Keratinocyte (primary cell): ENCODE results near the gene COMT. TPM values are rescaled to one million over a fixed set of nuclear protein-coding genes. Genes with fewer than 3 reads are reported as not detected.

Experiments used
- DNase-seq: peaks from one replicate; pipeline ENCODE4 v3.0.0-alpha.2; 2011; ENCODE audit warnings: low read depth, missing footprints, low spot score
- FAIRE-seq: peaks from 2 replicates; lab custom pipeline; 2011; peaks lifted over from hg19 to GRCh38; lab: Jason Lieb, UNC
- H2AFZ ChIP-seq: 2 replicates; pipeline ENCODE4 v1.6.0; 2012; ENCODE audit warnings: low read length, control low read depth, inconsistent platforms; ENCODE audit not compliant: control insufficient read depth
- H3K27ac ChIP-seq: 2 replicates; pipeline ENCODE4 v1.5.1; 2011; ENCODE audit warnings: low read length; ENCODE audit not compliant: control insufficient read depth, insufficient read depth
- H3K27me3 ChIP-seq: 3 replicates; pipeline ENCODE4 v1.6.0; 2011; ENCODE audit warnings: low read length; ENCODE audit not compliant: control insufficient read depth, insufficient read depth; ENCODE audit errors: extremely low read depth
- H3K36me3 ChIP-seq, 2 experiments: 2 replicates in 1 of 2; 3 replicates in 1 of 2; pipeline ENCODE4 v1.5.1; 2011; ENCODE audit warnings: low read length in 2 of 2, mild to moderate bottlenecking in 1 of 2; ENCODE audit not compliant: control insufficient read depth in 2 of 2, insufficient read depth in 2 of 2; ENCODE audit errors: extremely low read depth in 1 of 2
- H3K4me1 ChIP-seq: 3 replicates; pipeline ENCODE4 v1.5.1; 2011; ENCODE audit warnings: low read length; ENCODE audit not compliant: control insufficient read depth, insufficient read depth; ENCODE audit errors: extremely low read depth
- H3K4me2 ChIP-seq: 3 replicates; pipeline ENCODE4 v1.6.0; 2011; ENCODE audit warnings: low read depth, low read length; ENCODE audit not compliant: control insufficient read depth, insufficient read depth; ENCODE audit errors: extremely low read depth
- H3K4me3 ChIP-seq, 3 experiments: fragments of 200-600 bp in 1 of 3; sonication (generic) in 1 of 3; 2 replicates in 2 of 3; 3 replicates in 1 of 3; pipeline ENCODE4 v1.5.1; 2011 to 2016; ENCODE audit warnings: low read length in 3 of 3, mild to moderate bottlenecking in 3 of 3, control low read depth in 2 of 3, inconsistent platforms in 1 of 3, low read depth in 1 of 3, mixed read lengths in 1 of 3, mixed run types in 1 of 3, moderate library complexity in 1 of 3; ENCODE audit not compliant: control insufficient read depth in 2 of 3, insufficient read depth in 2 of 3; ENCODE audit errors: extremely low read depth in 1 of 3
- H3K79me2 ChIP-seq: 2 replicates; pipeline ENCODE4 v1.6.0; 2012; ENCODE audit warnings: low read length; ENCODE audit not compliant: control insufficient read depth, insufficient read depth
- H3K9ac ChIP-seq: 3 replicates; pipeline ENCODE4 v1.6.0; 2011; ENCODE audit warnings: low read length; ENCODE audit not compliant: control insufficient read depth, insufficient read depth; ENCODE audit errors: extremely low read depth
- H3K9me1 ChIP-seq: 3 replicates; pipeline ENCODE4 v1.6.0; 2011; ENCODE audit warnings: low read length; ENCODE audit not compliant: control insufficient read depth, insufficient read depth; ENCODE audit errors: extremely low read depth
- H3K9me3 ChIP-seq: 2 replicates; pipeline ENCODE4 v1.5.1; 2012; ENCODE audit warnings: low read depth, low read length; ENCODE audit not compliant: control insufficient read depth
- H4K20me1 ChIP-seq: 3 replicates; pipeline ENCODE4 v1.6.0; 2011; ENCODE audit warnings: low read length; ENCODE audit not compliant: control insufficient read depth, insufficient read depth; ENCODE audit errors: extremely low read depth
- EZH2 ChIP-seq: IDR thresholded peaks from one replicate; pipeline ENCODE4 v1.6.1; 2012; ENCODE audit warnings: inconsistent platforms, mild to moderate bottlenecking, low read length, moderate library complexity
- dilution Hi-C: fragments of 300-500 bp; cut with MboI; formaldehyde crosslinking; loops from one replicate; pipeline ENCODE4 v1.7.0; 2020; ENCODE audit warnings: low sequenced_read_pairs; ENCODE audit not compliant: extremely low pct_ligation_motif_present
- polyA plus RNA-seq, 5 experiments: library from polyadenylated mRNA; depleted of rRNA in 3 of 5; stranded (reverse) in 3 of 5; stranded (forward) in 1 of 5; unstranded in 1 of 5; fragments of >200 nt; gene quantifications; 1 replicate in 1 of 5; 2 replicates in 3 of 5; 3 replicates in 1 of 5; pipeline versions ENCODE4 v1.2.1 to v1.2.3, GENCODE V29; 2011 to 2012; ENCODE audit warnings: missing spikeins in 2 of 5, low read depth in 1 of 5, low replicate concordance in 1 of 5
- TF ChIP-seq, protein P1 (sequence below), 3 experiments: IDR thresholded peaks in 1 of 3; conservative IDR thresholded peaks in 1 of 3; optimal IDR thresholded peaks in 1 of 3; 2 replicates in 2 of 3; 3 replicates in 1 of 3; pipeline versions ENCODE3 to v1.5.1; 2011; ENCODE audit warnings: low read length in 3 of 3, mild to moderate bottlenecking in 3 of 3, moderate library complexity in 2 of 3, control low read depth in 1 of 3, inconsistent platforms in 1 of 3; ENCODE audit not compliant: insufficient read depth in 2 of 3; ENCODE audit errors: extremely low read depth in 1 of 3

The COMT gene
- polyA plus RNA-seq, 1 donor (not counting 4 experiments of a cell fraction or from before 2014, with no cell fraction given) = 139 TPM

DNA sequence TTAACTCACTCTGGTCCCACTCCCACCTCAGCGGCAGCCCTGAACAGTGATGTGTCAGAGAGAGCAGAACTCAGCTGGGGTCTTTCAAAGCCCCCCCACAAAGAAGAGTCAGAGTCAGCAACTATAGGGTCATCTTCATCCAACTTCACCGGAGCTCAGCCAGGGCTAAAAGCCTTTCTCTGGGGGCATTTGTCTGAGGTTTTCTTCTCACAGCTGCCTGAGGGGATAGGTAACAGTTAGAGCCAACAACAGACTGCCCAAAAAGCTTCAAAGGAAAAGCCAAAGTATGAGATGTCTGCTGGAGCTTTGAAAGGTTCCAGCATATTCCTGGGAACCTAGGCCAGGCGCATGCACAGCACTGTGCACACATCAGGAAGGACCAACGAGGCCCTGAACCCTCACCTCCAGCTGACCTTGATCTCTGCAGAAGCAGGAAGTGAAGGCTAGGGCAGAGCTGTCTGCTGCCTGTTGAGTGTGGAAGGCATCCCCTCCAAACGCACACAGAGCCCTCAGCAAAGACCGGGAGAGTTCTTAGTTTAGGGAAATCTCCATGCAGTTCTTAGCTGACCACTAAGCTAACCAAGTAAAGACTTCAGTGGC lies 28.1 kb upstream of the COMT start:
- H3K36me3 ChIP-seq = peaks cover 13 to 19% of the 10 kb centered on the region in 2 experiments
- no peaks in the 10 kb centered on the region for H3K79me2 ChIP-seq
- no peak overlapping the region for H3K9ac ChIP-seq
- no peak for FAIRE-seq
- H2AFZ ChIP-seq = no peak overlapping the region
- dilution Hi-C loops = no loop called here
- no peak overlapping the region for H3K4me3 ChIP-seq
- DNase-seq = no peak
- H3K27me3 ChIP-seq = no peaks in the 10 kb centered on the region
- no peak overlapping the region for H3K27ac ChIP-seq
- H3K9me3 ChIP-seq = no peaks in the 10 kb centered on the region
- H3K4me2 ChIP-seq = no peak overlapping the region
- H4K20me1 ChIP-seq = no peaks in the 10 kb centered on the region
- TF ChIP-seq, protein P1, sequence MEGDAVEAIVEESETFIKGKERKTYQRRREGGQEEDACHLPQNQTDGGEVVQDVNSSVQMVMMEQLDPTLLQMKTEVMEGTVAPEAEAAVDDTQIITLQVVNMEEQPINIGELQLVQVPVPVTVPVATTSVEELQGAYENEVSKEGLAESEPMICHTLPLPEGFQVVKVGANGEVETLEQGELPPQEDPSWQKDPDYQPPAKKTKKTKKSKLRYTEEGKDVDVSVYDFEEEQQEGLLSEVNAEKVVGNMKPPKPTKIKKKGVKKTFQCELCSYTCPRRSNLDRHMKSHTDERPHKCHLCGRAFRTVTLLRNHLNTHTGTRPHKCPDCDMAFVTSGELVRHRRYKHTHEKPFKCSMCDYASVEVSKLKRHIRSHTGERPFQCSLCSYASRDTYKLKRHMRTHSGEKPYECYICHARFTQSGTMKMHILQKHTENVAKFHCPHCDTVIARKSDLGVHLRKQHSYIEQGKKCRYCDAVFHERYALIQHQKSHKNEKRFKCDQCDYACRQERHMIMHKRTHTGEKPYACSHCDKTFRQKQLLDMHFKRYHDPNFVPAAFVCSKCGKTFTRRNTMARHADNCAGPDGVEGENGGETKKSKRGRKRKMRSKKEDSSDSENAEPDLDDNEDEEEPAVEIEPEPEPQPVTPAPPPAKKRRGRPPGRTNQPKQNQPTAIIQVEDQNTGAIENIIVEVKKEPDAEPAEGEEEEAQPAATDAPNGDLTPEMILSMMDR (optimal IDR thresholded peaks at IDR 0.05 in 1 of 3, IDR thresholded peaks at IDR 0.05 in 1 of 3, conservative IDR thresholded peaks at IDR 0.05 in 1 of 3; ENCODE audit: extremely low read depth in 1 of 3, insufficient read depth in 2 of 3, low read length in 3 of 3) = no peak
- no peak for TF ChIP-seq EZH2
- no peaks in the 10 kb centered on the region for H3K4me1 ChIP-seq
- no peaks in the 10 kb centered on the region for H3K9me1 ChIP-seq

DNA sequence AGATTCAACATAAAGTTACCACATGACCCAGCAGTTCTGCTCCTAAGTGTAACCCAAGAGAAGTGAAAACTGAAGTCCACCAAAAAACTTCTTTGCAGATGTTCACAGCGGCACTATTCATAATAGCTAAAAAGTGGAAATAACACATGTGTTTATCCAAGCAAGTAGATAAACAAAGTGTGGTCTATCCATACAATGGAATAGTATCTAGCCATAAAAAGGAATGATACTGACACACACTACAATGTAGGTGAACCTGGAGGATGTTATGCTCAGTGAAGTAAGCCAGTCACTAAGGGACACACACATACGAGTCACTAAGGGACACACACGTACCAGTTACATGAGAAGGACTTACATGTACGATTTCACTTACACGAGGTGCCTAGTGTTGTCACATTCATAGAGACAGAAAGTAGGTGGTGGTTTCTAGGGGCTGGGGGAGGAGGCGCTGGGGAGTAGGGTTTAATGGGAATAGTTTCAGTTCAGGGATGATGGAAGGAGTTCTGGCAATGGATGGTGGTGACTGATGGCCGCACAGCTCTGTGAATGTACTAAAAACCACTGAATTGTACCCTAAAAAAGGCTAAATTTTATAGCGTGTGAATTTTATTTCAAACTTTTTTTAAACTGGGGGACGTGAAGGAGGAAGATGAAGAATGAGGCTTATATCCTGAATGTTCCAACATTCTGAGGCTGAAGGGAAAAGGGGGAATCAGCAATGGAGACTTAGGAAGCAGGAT lies 27.2 kb upstream of the COMT start:
- Histone ChIP-seq H3K79me2 (no peaks in the 10 kb centered on the region), H3K9ac (no peak overlapping the region), H3K27ac (no peak overlapping the region), H4K20me1 (no peaks in the 10 kb centered on the region), H3K9me3 (no peaks in the 10 kb centered on the region), H3K4me1 (no peaks in the 10 kb centered on the region), H2AFZ (no peak overlapping the region), H3K4me3 (no peak overlapping the region), H3K36me3 (peaks cover 13 to 19% of the 10 kb centered on the region in 2 experiments), H3K9me1 (no peaks in the 10 kb centered on the region), H3K27me3 (no peaks in the 10 kb centered on the region), H3K4me2 (no peak overlapping the region)
- TF ChIP-seq, protein P1 (optimal IDR thresholded peaks at IDR 0.05 in 1 of 3, IDR thresholded peaks at IDR 0.05 in 1 of 3, conservative IDR thresholded peaks at IDR 0.05 in 1 of 3; ENCODE audit: extremely low read depth in 1 of 3, insufficient read depth in 2 of 3, low read length in 3 of 3) = no peak
- no peak for TF ChIP-seq EZH2
- dilution Hi-C loops = no loop called here
- FAIRE-seq (no peak), DNase-seq (no peak)
